Mesothelial cell of epicardium (in vitro differentiated cells): ENCODE data around the gene HEATR3. TPM values are rescaled to one million over a fixed set of nuclear protein-coding genes. Genes with fewer than 3 reads are reported as not detected.

ENCODE experiments used
- DNase-seq, 2 experiments: peaks; one replicate each; pipeline ENCODE4 v3.0.0; 2021; ENCODE audit warnings: low spot score in 2 of 2; ENCODE audit not compliant: unreplicated experiment in 2 of 2
- H3K27ac Mint-ChIP-seq: 2 replicates; pipeline ENCODE4 v1.8.0; 2021; ENCODE audit warnings: mixed read lengths
- H3K27me3 Mint-ChIP-seq: 2 replicates; pipeline ENCODE4 v1.8.0; 2021; ENCODE audit warnings: low read depth, mixed read lengths
- H3K36me3 Mint-ChIP-seq: 2 replicates; pipeline ENCODE4 v1.8.0; 2021; ENCODE audit warnings: mixed read lengths
- H3K4me1 Mint-ChIP-seq: 2 replicates; pipeline ENCODE4 v1.8.0; 2021; ENCODE audit warnings: mixed read lengths
- H3K4me3 Mint-ChIP-seq: 2 replicates; pipeline ENCODE4 v1.8.0; 2021; ENCODE audit warnings: mild to moderate bottlenecking, moderate library complexity, mixed read lengths
- H3K9me3 Mint-ChIP-seq: 2 replicates; pipeline ENCODE4 v1.8.0; 2021; ENCODE audit warnings: mixed read lengths
- total RNA-seq: library from RNA; stranded (reverse); gene quantifications from 3 replicates; pipeline ENCODE4 v1.2.1, GENCODE V29; 2021
- TF ChIP-seq, protein P1 (sequence below): fragments of 200-600 bp; sonication (generic); IDR thresholded peaks from one replicate; pipeline ENCODE4 v1.5.0; 2021; ENCODE audit warnings: antibody characterized with exemption; ENCODE audit not compliant: unreplicated experiment

HEATR3 gene
- total RNA-seq, 1 donor from 2014 or later, result 19.2 TPM

DNA sequence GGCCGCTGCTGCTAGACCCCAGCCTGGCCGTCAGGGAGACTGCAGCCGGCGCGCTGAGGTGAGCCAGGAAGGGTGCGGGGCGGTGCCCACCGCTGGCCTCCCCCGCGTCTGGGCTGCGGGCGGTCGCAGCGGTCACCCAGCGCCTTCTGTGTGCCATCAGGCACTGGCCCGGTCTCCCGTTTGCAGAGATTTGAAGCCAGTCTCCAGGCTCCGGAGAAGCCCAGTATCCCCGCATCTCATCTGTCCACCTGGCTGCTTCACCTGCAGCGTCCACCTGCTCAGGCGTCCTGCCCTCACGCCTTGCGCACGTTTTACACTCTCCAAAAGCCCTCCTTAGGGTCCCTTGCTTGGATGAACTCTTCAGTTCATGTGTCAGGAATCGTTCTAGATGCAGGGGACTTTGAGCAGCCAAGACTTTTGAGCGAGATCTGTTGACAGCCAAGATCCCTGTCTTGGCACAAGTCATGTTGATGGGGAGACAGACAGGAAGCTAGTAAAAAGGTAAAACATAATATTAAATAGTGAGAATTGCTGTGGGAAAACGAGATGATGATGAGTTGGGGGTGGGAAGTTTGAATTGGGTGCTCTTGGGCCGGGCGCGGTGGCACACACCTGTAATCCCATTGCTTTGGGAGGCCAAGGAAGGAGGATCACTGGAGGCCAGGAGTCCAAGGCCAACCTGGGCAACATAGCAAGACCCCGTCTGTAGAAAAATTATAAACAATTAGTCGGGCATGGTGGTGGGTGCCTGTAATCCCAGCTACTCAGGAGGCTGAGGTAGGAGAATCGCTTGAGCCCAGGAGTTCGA is 916 bp downstream of the HEATR3 start:
- Mint-ChIP-seq H3K4me1 (peaks cover 12% of the 10 kb centered on the region), H3K36me3 (peaks cover 4% of the 10 kb centered on the region), H3K4me3 (peak overlapping the region; percentile 73), H3K27me3 (no peaks in the 10 kb centered on the region), H3K9me3 (no peaks in the 10 kb centered on the region), H3K27ac (peak overlapping the region; percentile 68)
- DNase-seq, result no peak
- TF ChIP-seq, protein P1, sequence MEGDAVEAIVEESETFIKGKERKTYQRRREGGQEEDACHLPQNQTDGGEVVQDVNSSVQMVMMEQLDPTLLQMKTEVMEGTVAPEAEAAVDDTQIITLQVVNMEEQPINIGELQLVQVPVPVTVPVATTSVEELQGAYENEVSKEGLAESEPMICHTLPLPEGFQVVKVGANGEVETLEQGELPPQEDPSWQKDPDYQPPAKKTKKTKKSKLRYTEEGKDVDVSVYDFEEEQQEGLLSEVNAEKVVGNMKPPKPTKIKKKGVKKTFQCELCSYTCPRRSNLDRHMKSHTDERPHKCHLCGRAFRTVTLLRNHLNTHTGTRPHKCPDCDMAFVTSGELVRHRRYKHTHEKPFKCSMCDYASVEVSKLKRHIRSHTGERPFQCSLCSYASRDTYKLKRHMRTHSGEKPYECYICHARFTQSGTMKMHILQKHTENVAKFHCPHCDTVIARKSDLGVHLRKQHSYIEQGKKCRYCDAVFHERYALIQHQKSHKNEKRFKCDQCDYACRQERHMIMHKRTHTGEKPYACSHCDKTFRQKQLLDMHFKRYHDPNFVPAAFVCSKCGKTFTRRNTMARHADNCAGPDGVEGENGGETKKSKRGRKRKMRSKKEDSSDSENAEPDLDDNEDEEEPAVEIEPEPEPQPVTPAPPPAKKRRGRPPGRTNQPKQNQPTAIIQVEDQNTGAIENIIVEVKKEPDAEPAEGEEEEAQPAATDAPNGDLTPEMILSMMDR, result no peak

DNA sequence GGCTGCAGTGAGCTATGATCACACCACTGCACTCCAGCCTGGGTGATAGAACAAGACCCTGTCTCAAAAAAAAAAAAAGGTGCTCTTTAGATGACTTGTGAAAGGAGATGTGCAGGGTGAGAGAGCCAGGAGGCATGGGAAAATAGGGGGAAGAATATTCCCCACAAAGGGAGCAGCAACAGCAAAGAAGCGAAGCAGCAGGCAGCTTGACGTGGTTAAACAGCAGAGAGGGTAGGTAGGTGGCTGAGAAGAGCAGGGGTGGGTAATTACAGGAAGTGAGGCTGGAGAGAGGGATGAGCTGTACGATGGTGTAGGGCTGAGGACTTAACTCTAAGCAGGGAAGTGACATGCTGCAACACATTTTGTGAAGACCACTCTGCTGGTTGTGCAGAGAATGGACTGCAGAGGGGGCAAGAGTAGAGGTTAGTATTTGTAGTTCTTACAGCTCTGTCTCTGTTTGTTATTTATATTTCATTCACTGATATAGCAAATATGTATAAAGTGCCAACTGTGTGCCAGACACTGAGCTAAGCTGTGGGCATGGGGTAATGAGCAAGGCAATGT is 1.6 kb downstream of the HEATR3 start:
- Mint-ChIP-seq H3K9me3 (no peaks in the 10 kb centered on the region), H3K27me3 (no peaks in the 10 kb centered on the region), H3K36me3 (peaks cover 4% of the 10 kb centered on the region), H3K4me1 (peaks cover 12% of the 10 kb centered on the region), H3K27ac (peak overlapping the region; percentile 78), H3K4me3 (peak overlapping the region; percentile 73)
- TF ChIP-seq, protein P1, result no peak
- no peak for DNase-seq

DNA sequence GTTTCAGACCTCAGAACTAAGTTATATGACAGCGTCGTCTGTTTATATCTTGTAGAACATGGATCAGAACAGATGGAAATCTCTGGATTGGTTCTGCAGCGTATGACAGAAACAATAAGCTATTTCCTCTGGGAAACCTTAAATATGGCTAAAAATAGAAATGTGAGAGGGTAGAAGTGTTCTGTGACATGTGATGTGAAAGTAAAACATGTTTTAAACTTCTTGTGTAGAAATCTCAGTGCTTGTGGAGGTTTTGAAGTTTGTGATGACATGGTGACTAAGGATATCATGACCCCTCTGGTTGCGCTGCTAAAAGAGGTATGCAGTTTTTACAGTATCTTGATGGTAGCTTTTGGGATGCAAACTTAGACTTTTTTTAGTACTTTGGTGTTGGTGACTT is 2.8 kb downstream of the HEATR3 start:
- peaks cover 4% of the 10 kb centered on the region for H3K36me3 Mint-ChIP-seq
- no peak overlapping the region for H3K27ac Mint-ChIP-seq
- H3K9me3 Mint-ChIP-seq, result no peaks in the 10 kb centered on the region
- no peaks in the 10 kb centered on the region for H3K27me3 Mint-ChIP-seq
- TF ChIP-seq, protein P1, result no peak
- peaks cover 12% of the 10 kb centered on the region for H3K4me1 Mint-ChIP-seq
- DNase-seq, result no peak
- no peak overlapping the region for H3K4me3 Mint-ChIP-seq

DNA sequence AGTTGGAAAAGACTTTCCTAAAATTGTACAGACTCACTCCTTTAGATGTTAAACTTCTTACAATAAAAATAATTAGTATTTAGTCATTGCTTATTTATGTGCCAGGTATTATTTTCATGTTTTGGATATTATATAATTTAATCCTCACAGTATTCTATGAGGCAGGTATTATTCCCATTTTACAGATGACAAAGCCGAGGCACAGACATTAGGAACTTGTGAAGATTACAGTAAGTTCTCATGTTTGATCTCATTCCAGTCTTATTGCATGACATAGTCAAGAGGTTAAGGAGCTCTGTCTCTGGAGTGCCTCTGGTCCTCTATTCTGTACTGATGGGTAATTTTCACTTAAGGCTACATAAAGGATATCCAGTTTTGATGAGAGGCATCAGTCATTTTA is 3.3 kb downstream of the HEATR3 start:
- Mint-ChIP-seq H3K9me3 (no peaks in the 10 kb centered on the region), H3K36me3 (peaks cover 4% of the 10 kb centered on the region), H3K4me1 (peaks cover 12% of the 10 kb centered on the region), H3K4me3 (no peak overlapping the region), H3K27ac (no peak overlapping the region), H3K27me3 (no peaks in the 10 kb centered on the region)
- DNase-seq, result no peak
- TF ChIP-seq, protein P1, result no peak

DNA sequence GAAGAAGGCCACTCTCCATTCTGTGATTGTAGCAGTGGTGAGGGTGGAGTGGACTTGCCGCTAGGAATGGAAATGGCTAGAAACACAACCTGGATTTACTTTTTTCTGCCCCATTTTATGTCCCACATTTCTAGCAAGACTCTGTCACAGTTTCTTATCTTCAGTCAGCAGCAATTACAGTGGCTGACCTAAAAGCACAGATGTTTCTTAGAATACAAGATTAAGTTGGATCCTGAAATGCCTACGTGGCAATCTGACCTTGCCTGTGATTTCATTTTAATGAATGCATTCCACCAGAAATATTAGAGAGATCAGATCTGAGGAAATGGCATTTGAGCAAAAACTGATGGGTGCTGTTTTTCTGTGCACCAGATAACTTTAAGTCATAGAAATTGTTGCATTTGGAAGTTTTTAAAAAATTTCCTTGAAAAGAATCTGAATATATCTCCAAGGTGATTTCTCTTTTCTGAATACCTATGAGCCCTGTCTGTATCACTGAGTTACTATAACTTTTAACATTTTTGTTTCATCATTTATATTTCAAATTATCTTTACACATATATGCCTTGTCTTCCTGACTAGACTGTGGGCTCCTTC is 5.4 kb downstream of the HEATR3 start:
- Mint-ChIP-seq H3K9me3 (no peaks in the 10 kb centered on the region), H3K4me3 (no peak overlapping the region), H3K27me3 (no peaks in the 10 kb centered on the region), H3K36me3 (peaks cover 11% of the 10 kb centered on the region), H3K27ac (no peak overlapping the region), H3K4me1 (peaks cover 12% of the 10 kb centered on the region)
- DNase-seq, result no peak
- TF ChIP-seq, protein P1, result no peak
